GM08714 (cell line): ENCODE data around the gene DGAT2L6.
"Not testable (repeated sequence)": the region's sequence is repeated elsewhere in the genome, so short reads cannot be mapped to it uniquely, and the experiment has no call there.

Experiments used
- H3K4me3 ChIP-seq: fragments of 200-500 bp; sonication (Bioruptor generic); 2 replicates; pipeline ENCODE4 v1.5.1; 2014; ENCODE audit warnings: mild to moderate bottlenecking, low read length, inconsistent platforms
- ZNF274 ChIP-seq: IDR thresholded peaks from 2 replicates; pipeline ENCODE4 v1.6.1; 2012; ENCODE audit warnings: mild to moderate bottlenecking, low read depth, low read length

The DGAT2L6 gene

GRCh38 chrX:70231666-70232065 is 54.4 kb downstream of the DGAT2L6 start:
- no peak overlapping the region for H3K4me3 ChIP-seq
- TF ChIP-seq ZNF274, result no peak

- no peak within 1 kb of the TSS for H3K4me3 ChIP-seq
- no peak for TF ChIP-seq ZNF274
These were observed 57.1 kb downstream of the DGAT2L6 start, which contains the start of gene AWAT1 for GRCh38 chrX:70234355-70234754. AWAT1 (plus strand) TSS chrX:70234655; CDS start chrX:70234696, 41 bp downstream.

- no peak overlapping the region for H3K4me3 ChIP-seq
- TF ChIP-seq ZNF274, result no peak
These were observed 63.5 kb downstream of the DGAT2L6 start for GRCh38 chrX:70240751-70241150.

GRCh38 chrX:70241501-70241900 is 64.2 kb downstream of the DGAT2L6 start:
- TF ChIP-seq ZNF274, result no peak
- no peak overlapping the region for H3K4me3 ChIP-seq

GRCh38 chrX:70243601-70244000 is 66.3 kb downstream of the DGAT2L6 start:
- not testable (repeated sequence) for H3K4me3 ChIP-seq

- no peak for TF ChIP-seq ZNF274
- H3K4me3 ChIP-seq, result no peak overlapping the region
These were observed 67.6 kb downstream of the DGAT2L6 start for GRCh38 chrX:70244881-70245280.

- TF ChIP-seq ZNF274, result no peak
- no peak overlapping the region for H3K4me3 ChIP-seq
These were observed 70.0 kb downstream of the DGAT2L6 start for GRCh38 chrX:70247252-70247651.

- no peak overlapping the region for H3K4me3 ChIP-seq
- no peak for TF ChIP-seq ZNF274
These were observed 75.2 kb downstream of the DGAT2L6 start for GRCh38 chrX:70252491-70252890.

GRCh38 chrX:70253377-70254062 is 76.2 kb downstream of the DGAT2L6 start:
- H3K4me3 ChIP-seq, result no peak overlapping the region
- no peak for TF ChIP-seq ZNF274

GRCh38 chrX:70254063-70254400 is 76.7 kb downstream of the DGAT2L6 start:
- TF ChIP-seq ZNF274, result no peak
- H3K4me3 ChIP-seq, result no peak overlapping the region

- no peak for TF ChIP-seq ZNF274
These were observed 77.6 kb downstream of the DGAT2L6 start for GRCh38 chrX:70254909-70255308.

More at GRCh38 chrX:70254909-70255308, 77.6 kb downstream of the DGAT2L6 start:
- H3K4me3 ChIP-seq, result no peak overlapping the region
